ENCODE measurements around the gene GFRA4.

DNA sequence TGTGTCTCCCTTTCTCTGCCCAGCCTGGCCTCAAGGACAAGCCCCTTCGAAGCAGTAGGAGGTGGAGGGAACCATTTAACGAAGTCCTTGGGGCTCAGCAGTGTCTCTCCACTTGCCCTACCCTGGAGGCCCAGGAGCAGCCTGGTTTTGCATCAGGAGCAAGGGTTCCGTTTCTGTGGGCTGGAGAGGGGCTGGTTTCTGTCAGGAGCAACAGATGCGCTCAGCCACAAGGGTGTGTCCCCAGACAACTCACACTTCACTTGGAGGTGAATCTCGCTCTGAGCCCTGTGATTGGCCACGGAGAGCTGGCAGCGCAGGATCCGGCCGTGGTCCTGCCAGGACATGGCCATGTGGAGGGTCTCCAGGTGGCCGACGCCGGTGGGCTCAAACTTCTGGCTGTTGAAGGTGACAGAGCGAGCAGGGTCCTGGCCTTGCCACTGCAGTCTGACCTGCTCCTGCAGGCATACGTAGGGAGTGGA lies 42.3 kb upstream of the GFRA4 start:
- TF ChIP-seq, protein P1, sequence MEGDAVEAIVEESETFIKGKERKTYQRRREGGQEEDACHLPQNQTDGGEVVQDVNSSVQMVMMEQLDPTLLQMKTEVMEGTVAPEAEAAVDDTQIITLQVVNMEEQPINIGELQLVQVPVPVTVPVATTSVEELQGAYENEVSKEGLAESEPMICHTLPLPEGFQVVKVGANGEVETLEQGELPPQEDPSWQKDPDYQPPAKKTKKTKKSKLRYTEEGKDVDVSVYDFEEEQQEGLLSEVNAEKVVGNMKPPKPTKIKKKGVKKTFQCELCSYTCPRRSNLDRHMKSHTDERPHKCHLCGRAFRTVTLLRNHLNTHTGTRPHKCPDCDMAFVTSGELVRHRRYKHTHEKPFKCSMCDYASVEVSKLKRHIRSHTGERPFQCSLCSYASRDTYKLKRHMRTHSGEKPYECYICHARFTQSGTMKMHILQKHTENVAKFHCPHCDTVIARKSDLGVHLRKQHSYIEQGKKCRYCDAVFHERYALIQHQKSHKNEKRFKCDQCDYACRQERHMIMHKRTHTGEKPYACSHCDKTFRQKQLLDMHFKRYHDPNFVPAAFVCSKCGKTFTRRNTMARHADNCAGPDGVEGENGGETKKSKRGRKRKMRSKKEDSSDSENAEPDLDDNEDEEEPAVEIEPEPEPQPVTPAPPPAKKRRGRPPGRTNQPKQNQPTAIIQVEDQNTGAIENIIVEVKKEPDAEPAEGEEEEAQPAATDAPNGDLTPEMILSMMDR (IDR thresholded peaks at IDR 0.05): no peak
- no peak for TF ChIP-seq POLR2A (IDR thresholded peaks at IDR 0.05)
